Endothelial cell of umbilical vein (primary cell): Measurements from ENCODE around the gene DDR1. TPM values are rescaled to one million over a fixed set of nuclear protein-coding genes. Genes with fewer than 3 reads are reported as not detected.

Experiments
- BruUV-seq: library from RNA; stranded (reverse); fragments of 400-500 nt; replicated peaks from 2 replicates; lab custom pipeline; 2021; lab: Mats Ljungman, UMichigan
- CTCF ChIA-PET: fragments of 300-600, 350-600 bp; sonication (Branson Sonifier 250); formaldehyde crosslinking; loops from one replicate; lab custom pipeline; 2021; ENCODE audit warnings: antibody characterized with exemption, inconsistent platforms; lab: Charles Lee
- POLR2A ChIA-PET: fragments of 300-600, 350-600 bp; sonication (Branson Sonifier 250); formaldehyde crosslinking; loops from one replicate; lab custom pipeline; 2021; ENCODE audit warnings: antibody characterized with exemption, inconsistent platforms; lab: Charles Lee
- DNase-seq: peaks from one replicate; pipeline ENCODE4 v3.0.0-alpha.2; 2011; ENCODE audit warnings: low read depth, low spot score
- FAIRE-seq: peaks from 2 replicates; lab custom pipeline; 2011; peaks lifted over from hg19 to GRCh38; lab: Jason Lieb, UNC
- H2AFZ ChIP-seq: 2 replicates; pipeline ENCODE4 v1.6.0; 2012; ENCODE audit warnings: low read depth, low read length, control low read depth, inconsistent platforms
- H3K27ac ChIP-seq: 2 replicates; pipeline ENCODE4 v1.5.1; 2011; ENCODE audit warnings: low read depth, mild to moderate bottlenecking, control low read depth, low read length, moderate library complexity; ENCODE audit not compliant: insufficient read depth
- H3K27me3 ChIP-seq, 2 experiments: 2 replicates each; pipeline versions ENCODE4 v1.6.0 to v1.6.1; 2011; ENCODE audit warnings: low read length in 2 of 2, mixed read lengths in 1 of 2; ENCODE audit not compliant: control insufficient read depth in 2 of 2, insufficient read depth in 2 of 2
- H3K36me3 ChIP-seq, 2 experiments: 2 replicates in 1 of 2; 3 replicates in 1 of 2; pipeline ENCODE4 v1.5.1; 2011; ENCODE audit warnings: low read length in 2 of 2, mild to moderate bottlenecking in 1 of 2, moderate library complexity in 1 of 2; ENCODE audit not compliant: control insufficient read depth in 2 of 2, insufficient read depth in 2 of 2; ENCODE audit errors: extremely low read depth in 1 of 2
- H3K4me1 ChIP-seq: 3 replicates; pipeline ENCODE4 v1.5.1; 2011; ENCODE audit warnings: mild to moderate bottlenecking, low read length; ENCODE audit not compliant: control insufficient read depth, insufficient read depth; ENCODE audit errors: extremely low read depth
- H3K4me2 ChIP-seq: 2 replicates; pipeline ENCODE4 v1.6.1; 2011; ENCODE audit warnings: low read length, control low read depth, mixed read lengths; ENCODE audit not compliant: insufficient read depth
- H3K4me3 ChIP-seq, 3 experiments: fragments of 200-600 bp in 1 of 3; sonication (generic), shearing (Covaris generic) in 1 of 3; replicated peaks in 1 of 3; 2 replicates each; pipeline ENCODE4 v1.5.1; 2011 to 2016; ENCODE audit warnings: control low read depth in 3 of 3, low read length in 3 of 3, mild to moderate bottlenecking in 2 of 3, inconsistent platforms in 1 of 3, low read depth in 1 of 3, moderate library complexity in 1 of 3; ENCODE audit not compliant: insufficient read depth in 1 of 3
- H3K79me2 ChIP-seq: 2 replicates; pipeline ENCODE4 v1.6.0; 2012; ENCODE audit warnings: low read length, inconsistent platforms; ENCODE audit not compliant: control insufficient read depth, insufficient read depth
- H3K9ac ChIP-seq: replicated peaks from 2 replicates; pipeline ENCODE3; 2011; ENCODE audit warnings: low read length, control low read depth; ENCODE audit not compliant: insufficient read depth; ENCODE audit errors: extremely low read depth
- H3K9me1 ChIP-seq: replicated peaks from 3 replicates; pipeline ENCODE4 v1.6.0; 2011; ENCODE audit warnings: mild to moderate bottlenecking, low read length; ENCODE audit not compliant: control insufficient read depth, insufficient read depth; ENCODE audit errors: extremely low read depth
- H3K9me3 ChIP-seq: replicated peaks from 2 replicates; pipeline ENCODE4 v1.5.1; 2012; ENCODE audit warnings: low read length, inconsistent platforms; ENCODE audit not compliant: control insufficient read depth, insufficient read depth
- H4K20me1 ChIP-seq: replicated peaks from 2 replicates; pipeline ENCODE3; 2011; ENCODE audit warnings: mild to moderate bottlenecking, low read length; ENCODE audit not compliant: control insufficient read depth, insufficient read depth; ENCODE audit errors: extremely low read depth
- FOS ChIP-seq: IDR thresholded peaks from 2 replicates; pipeline ENCODE4 v1.6.1; 2011; ENCODE audit warnings: mild to moderate bottlenecking, low read length, moderate library complexity, borderline replicate concordance; ENCODE audit not compliant: insufficient read depth
- POLR2AphosphoS5 ChIP-seq: IDR thresholded peaks from 2 replicates; pipeline ENCODE4 v1.6.1; 2012; ENCODE audit warnings: low read depth, mild to moderate bottlenecking, control low read depth, low read length, moderate library complexity; ENCODE audit not compliant: insufficient read depth
- dilution Hi-C: fragments of 300-500 bp; cut with MboI; formaldehyde crosslinking; loops from one replicate; pipeline ENCODE4 v1.15.0; 2019; ENCODE audit warnings: low sequenced_read_pairs; ENCODE audit not compliant: extremely low pct_ligation_motif_present
- intact Hi-C: fragments of 100-400 bp; cut with micrococcal nuclease; formaldehyde crosslinking; loops from one replicate; pipeline ENCODE4 v1.10.0; 2022
- polyA plus RNA-seq, 4 experiments: library from polyadenylated mRNA; depleted of rRNA in 3 of 4; stranded (reverse) in 3 of 4; unstranded in 1 of 4; fragments of >200 nt; gene quantifications; 2 replicates each; pipeline versions ENCODE4 v1.2.1 to v1.2.3, GENCODE V29; 2011 to 2012; ENCODE audit warnings: missing spikeins in 1 of 4
- total RNA-seq: library from RNA; stranded (reverse); gene quantifications from 2 replicates; pipeline ENCODE4 v1.2.3, GENCODE V29; 2021
- TF ChIP-seq, protein P1 (sequence below), 2 donors: IDR thresholded peaks; 1 replicate in 1 of 2; 2 replicates in 1 of 2; pipeline ENCODE4 v1.5.1; 2011; ENCODE audit warnings: low read length in 2 of 2, mild to moderate bottlenecking in 2 of 2, moderate library complexity in 2 of 2, control low read depth in 1 of 2, inconsistent platforms in 1 of 2, low read depth in 1 of 2; ENCODE audit not compliant: insufficient read depth in 1 of 2; ENCODE audit errors: extremely low read depth in 1 of 2
- TF ChIP-seq, protein P2 (sequence below): IDR thresholded peaks from 2 replicates; pipeline ENCODE4 v1.6.1; 2011; ENCODE audit not compliant: insufficient read depth, insufficient read length

DDR1 gene
- total and polyA plus RNA-seq, 2 donors (not counting 3 experiments of a cell fraction or from before 2014, with no cell fraction given), result 8.8 to 22.9 TPM

- Histone ChIP-seq H4K20me1 (no peaks in the 10 kb centered on the region), H3K9me1 (no peaks in the 10 kb centered on the region), H3K9ac (no peak overlapping the region), H3K9me3 (no peaks in the 10 kb centered on the region), H3K4me3 (no peak overlapping the region), H3K36me3 (peaks cover 0 to 7% of the 10 kb centered on the region in 2 experiments), H3K27me3 (no peaks in the 10 kb centered on the region), H3K27ac (no peak overlapping the region), H3K4me2 (no peak overlapping the region), H3K79me2 (no peaks in the 10 kb centered on the region), H3K4me1 (no peaks in the 10 kb centered on the region), H2AFZ (no peak overlapping the region)
- intact Hi-C loops, result no loop called here
- DNase-seq (no peak), FAIRE-seq (no peak)
- TF ChIP-seq POLR2AphosphoS5 (no peak), FOS (no peak)
- TF ChIP-seq, protein P1, sequence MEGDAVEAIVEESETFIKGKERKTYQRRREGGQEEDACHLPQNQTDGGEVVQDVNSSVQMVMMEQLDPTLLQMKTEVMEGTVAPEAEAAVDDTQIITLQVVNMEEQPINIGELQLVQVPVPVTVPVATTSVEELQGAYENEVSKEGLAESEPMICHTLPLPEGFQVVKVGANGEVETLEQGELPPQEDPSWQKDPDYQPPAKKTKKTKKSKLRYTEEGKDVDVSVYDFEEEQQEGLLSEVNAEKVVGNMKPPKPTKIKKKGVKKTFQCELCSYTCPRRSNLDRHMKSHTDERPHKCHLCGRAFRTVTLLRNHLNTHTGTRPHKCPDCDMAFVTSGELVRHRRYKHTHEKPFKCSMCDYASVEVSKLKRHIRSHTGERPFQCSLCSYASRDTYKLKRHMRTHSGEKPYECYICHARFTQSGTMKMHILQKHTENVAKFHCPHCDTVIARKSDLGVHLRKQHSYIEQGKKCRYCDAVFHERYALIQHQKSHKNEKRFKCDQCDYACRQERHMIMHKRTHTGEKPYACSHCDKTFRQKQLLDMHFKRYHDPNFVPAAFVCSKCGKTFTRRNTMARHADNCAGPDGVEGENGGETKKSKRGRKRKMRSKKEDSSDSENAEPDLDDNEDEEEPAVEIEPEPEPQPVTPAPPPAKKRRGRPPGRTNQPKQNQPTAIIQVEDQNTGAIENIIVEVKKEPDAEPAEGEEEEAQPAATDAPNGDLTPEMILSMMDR (IDR thresholded peaks at IDR 0.05; ENCODE audit: extremely low read depth in 1 of 2, insufficient read depth in 1 of 2, low read depth in 1 of 2, low read length in 2 of 2), result peak; percentile 10 to 16
- TF ChIP-seq, protein P2, sequence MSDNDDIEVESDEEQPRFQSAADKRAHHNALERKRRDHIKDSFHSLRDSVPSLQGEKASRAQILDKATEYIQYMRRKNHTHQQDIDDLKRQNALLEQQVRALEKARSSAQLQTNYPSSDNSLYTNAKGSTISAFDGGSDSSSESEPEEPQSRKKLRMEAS, result no peak
- CTCF ChIA-PET, result interaction anchor here (1.6 kb wide), 1 partner anchor 9 kb away, joined by 3 read pairs; the partner anchor contains the start of gene DDR1
- no TSS peak for BruUV-seq
- POLR2A ChIA-PET, result no interaction called here
- dilution Hi-C loops, result loop anchor here (25.0 kb wide), 1 partner anchor 156 kb away; the partner anchor contains the start of genes FLOT1 and IER3
Measured at GRCh38 chr6:30893001-30893591, 8.8 kb downstream of the DDR1 start.
